ENCODE results near the gene RNLS.

DNA sequence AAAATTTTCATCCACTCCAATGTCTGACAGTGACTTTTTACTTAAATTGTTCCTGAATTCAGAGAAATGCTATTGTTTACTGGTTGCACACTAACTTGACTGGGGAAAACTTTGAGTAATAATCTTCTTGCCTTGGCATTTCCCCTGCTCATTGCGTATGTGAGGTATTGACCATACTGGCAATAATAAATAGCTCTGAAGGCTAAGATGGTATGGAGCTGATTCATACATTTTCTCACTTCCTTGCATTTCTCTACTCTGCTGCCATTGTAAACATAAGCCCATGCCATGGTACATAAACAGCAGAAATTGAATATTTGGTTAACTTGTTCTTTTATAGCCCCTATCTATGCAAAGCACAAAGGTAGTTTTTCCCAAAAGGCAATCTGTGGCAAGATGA is 290.0 kb downstream of the RNLS start:
- TF ChIP-seq TAF1 (IDR thresholded peaks at IDR 0.05; ENCODE audit: borderline replicate concordance, low read depth, low read length), result no peak
- TF ChIP-seq POLR2A (IDR thresholded peaks at IDR 0.05; ENCODE audit: low read depth, low read length), result no peak
